NCI-H2107 treated with DMSO at 0.1 percent for 48 hours (cell line): Measurements from ENCODE around the gene LETM1.

ENCODE experiments used
- DNase-seq: peaks from one replicate; lab custom pipeline; 2025; ENCODE audit not compliant: unreplicated experiment; lab: John Stamatoyannopoulos, UW

LETM1 gene

DNA sequence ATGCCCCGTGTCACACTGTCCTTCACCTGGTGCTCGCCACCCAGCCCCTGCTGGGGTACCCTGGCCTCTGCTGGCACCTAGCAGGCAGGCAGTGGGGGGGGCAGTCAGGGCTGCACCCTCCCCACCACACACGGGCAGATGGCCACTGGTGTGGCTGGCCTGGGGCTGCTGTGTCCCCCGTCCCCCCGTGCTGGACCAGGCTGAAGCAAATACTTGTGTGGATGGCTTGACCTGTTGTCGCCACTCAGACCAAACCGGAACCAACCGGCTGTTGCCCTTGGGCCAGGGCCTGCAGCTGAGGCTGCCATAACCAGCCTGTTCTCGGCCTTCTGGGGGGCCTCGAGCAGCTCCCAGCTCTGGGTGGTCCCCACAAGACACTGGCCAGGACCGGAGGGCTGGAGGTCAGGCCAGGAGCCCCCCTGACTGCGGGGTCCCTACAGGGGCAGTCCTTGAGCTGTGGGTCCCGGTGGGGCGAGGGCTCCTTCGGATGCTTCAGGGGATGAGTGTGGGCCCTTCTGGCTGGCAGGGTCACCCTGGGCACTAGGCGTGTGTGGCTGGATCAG, 58.6 kb downstream of the LETM1 start:
- no peak for DNase-seq

DNA sequence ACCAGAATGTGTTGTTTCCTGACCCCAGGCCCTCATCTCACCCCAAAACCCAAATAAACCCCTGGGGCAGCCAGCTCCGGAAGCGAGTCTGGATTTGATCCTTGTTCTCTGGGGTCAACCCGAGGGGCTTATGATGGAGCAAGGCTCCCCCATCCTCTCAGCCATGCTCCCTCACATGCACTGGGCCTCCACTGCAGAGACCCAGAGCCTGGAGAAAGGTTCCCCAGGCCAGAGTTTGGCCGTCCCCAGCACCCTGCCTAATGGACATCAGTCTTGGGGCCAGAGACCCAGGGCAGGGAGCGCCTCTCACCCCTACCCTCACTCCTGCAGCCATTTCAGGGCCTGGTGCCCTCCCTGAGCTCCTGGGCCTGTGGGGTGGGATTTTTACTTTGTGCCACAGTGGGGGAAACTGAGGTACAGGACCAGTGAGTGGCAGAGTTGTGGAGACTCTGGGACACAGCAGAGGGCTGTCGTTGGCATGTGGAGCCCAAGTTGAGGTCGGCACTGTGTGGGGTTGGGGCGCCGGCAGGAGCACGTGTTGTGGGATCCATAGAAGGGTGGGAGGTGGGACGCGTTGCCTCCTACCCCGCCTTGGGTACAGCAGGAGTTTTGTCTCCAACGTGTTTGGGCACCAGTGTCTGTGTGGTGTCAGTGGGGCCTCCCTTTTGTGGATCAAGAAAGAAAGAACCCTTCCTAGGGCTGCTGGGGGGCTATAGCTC, 59.3 kb downstream of the LETM1 start:
- DNase-seq: no peak

DNA sequence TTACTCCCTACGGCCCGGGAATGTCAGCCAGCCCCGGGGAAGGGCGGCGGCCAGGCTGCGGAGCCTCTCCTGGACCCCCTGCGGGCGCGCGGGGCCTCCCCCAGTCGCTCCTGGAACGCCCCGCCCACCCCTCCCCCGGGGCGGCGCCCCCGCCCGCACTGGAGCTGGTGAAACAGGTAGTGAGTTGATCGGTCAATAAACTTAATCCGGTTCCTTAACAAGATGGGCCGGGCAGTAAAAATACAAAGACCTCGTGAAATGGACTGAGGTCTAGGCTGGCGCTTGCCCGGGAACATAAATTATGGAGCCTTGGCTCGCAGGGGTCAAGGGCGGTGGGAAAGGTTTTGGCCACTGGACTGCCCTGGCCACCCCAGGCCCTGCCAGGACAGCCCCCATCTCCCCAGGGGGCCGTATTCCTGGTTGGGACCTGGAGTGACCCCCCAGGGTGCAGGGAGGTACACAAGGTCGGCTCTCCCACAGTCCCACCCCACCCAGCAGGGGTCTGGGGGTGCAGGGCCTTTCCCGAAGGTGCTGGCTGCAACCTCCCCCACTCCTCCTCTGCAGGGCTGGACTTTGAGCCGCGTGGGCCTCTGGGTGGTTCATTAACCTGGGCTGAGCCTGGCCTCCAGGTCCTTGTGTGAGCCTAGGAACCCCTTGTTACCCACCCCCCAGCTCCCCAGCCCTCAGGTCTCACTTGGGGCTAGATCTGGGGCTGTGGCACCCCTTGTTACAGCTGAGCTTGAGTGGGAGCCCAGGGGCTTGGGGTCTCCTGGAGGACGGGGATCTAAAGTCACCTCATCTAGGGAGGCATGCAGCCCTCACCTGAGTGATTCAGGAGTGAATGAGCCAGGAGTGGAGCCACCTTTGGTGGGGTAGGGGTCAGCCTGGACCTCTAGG, 60.4 kb downstream of the LETM1 start:
- no peak for DNase-seq

DNA sequence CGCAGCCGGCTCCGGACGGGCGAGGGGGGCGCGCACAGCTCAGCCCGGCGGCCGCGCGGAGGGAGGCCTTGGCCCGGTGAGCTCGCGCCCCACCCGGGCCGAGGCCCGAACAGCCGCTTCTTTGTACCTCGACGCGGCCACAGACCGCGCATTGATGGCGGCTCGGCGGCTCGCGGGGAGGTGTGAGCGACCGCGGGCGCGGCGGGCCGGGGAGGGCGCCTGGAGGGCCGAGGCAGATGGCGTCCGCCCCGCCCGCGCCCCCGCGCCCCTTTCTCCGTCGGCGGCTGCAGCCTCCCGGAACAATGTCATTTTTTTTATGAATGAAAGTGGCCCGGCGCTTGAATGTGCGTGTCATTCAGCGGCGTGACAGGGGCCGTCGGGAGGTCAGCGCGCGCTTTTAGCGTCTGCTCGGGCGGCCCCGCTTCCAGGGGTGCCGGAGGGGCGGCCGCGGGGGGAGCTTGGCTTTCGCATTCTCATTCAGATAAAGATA, 61.1 kb downstream of the LETM1 start:
- no peak for DNase-seq

DNA sequence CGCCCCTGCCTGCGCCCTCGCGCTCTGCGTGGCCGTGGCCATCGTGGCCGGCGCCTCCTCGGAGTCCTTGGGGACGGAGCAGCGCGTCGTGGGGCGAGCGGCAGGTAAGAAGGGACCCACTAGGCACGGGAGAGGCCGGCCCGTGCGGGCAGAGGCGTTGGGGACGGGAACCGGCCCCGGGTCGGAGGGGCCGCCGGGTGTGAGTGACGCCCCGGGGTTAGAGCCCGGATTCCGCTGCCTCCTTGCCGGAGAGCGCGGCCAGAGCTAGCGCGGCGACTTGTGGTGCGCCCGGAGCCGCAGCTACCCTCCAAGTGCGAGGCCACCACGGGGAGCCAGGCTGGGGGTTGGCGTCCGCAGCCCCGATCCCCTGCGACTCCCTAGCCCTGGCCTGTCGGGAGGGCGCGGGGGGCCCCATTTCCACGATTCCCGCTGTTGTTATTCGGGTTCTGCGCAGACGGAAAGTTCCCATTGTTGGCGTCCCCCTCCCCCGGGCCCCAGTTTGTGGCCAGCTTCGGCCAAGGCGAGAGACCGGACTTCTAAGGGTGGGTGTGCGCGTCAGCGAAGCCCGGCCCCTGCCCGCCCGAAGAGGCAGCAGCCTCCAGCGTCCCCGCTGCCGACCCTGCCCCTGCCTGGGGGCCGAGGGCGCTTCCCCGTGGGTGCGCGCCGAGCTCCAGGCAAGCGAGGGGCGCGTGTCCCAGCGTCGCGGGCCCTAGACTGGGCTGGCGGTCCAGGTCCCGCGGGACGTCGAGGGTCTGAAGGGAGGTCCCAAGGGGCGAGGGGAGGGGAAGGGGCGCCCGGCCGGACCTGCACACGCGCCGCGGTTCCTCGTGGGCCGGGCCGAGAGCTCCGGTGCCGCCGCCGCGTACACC, 61.8 kb downstream of the LETM1 start:
- DNase-seq: no peak

DNA sequence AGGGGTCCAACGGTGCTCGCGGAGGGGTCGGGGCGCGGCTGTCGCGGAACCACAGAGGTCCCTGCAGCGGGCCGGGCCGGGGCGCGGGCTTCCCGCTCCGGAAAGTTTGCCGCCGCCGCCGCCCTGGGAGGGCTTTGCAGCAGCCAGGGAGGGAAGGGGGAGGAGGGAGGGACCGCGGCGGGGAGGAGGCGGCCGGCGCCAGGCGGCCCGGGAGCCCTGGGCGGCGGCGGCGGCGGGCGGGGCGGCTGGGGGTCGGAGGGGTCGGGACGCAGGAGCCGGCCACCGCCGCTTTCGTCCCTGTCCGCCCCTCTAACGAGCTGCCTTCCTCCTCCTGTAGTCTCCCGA, 62.5 kb downstream of the LETM1 start:
- DNase-seq: no peak

DNA sequence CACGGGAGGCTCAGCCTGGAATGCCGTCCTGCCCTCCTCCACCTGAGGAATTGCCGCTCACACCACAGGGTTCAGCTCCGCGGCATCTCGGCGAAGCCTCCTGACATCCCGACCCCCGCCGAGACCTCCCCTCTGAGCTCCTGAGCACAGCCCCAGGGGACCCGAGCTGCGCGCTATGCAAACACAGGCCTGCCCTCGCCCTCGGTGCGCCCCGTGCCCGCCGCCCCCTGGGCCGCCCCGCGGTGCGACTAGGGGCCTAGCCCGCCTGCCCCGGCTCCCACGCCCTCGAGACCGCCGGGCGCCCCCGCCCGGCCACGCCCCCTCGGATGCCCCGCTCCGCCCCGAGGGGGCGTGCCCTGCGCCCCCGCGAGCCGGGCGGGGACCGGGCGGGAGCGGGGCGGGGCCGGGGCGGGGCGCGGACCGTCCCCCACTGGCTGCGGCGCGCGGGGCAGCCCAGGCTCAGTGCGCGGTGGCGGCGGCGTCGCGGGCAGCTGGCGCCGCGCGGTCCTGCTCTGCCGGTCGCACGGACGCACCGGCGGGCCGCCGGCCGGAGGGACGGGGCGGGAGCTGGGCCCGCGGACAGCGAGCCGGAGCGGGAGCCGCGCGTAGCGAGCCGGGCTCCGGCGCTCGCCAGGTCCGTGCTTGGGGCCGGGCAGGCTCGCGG, 63.0 kb downstream of the LETM1 start, which contains the start of gene FGFR3:
Gene FGFR3 (plus strand): TSS at position 462 of the 664 bp plus-strand sequence. CDS start 642 bp downstream, outside the sequence.
- DNase-seq: no peak

DNA sequence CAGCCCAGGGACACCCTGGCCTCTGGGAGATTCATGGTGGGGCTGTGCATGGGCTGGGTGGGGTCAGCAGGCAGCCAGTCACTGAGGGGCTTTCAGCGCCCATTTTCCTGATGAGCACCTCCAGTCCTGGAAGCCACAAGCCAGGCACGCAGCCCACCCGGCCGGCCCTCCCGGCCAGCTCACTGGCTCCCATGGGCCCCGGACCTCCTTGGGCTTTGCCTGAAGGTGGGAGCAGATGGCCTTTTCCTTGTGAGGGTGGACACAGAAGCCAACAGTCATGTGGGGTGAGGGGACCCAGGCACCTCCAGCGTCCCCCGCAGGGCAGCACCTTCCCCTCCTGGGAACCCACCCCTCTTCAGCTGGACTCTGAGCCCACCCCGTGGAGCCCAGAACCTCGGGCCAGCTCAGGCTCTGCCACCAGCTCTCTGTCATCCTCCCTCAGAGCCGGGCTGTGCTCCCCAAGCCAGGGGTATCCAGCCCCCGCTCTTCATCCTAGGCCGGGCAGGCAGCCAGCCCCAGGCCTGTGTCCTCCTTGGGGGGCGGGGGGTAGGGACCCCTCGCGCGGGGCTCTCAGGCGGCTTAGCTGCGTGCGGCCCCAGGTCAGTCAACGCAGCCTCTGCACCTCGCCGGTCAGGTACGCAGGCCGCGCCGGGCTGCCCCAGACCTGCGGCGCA, 63.7 kb downstream of the LETM1 start:
- DNase-seq: no peak

DNA sequence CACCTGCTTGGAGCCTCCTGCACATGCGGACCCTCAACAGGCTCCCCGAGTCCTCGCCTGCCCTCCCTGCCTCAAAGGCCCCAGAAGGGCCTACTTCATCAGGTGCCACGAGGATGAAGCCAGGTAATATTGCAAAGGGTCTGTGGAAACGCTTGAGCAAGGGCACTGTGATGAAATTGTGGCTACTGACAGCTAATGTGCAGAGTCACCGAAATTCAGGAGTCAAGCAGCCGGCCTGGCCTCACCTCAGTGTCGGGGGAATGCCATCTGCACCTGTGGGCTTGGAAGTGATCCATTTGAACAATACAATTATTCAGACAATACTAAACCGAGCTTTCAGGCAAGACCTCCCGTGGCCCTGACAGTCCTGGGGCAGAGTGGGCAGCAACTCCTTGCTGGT, 66.0 kb downstream of the LETM1 start:
- no peak for DNase-seq

DNA sequence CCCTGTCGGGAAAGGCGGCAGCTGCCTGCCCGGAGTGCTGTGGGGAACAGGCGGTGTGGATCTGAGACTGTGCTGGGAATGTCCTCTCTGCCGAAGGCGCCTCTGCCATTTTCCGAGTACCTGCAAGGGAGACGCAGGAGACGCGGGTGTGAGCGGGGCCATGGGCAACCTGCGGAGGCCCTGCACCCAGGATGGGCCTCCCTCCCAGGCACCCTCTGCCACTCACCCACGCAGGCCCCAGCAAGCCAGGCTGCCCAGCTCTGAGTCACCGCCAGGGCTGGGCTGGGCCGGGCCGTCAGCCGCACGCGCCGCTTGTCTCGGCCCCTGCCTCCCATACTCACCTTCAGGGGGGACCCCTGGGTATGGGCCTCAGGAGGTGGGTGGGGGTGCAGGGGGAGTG, 66.4 kb downstream of the LETM1 start:
- no peak for DNase-seq

DNA sequence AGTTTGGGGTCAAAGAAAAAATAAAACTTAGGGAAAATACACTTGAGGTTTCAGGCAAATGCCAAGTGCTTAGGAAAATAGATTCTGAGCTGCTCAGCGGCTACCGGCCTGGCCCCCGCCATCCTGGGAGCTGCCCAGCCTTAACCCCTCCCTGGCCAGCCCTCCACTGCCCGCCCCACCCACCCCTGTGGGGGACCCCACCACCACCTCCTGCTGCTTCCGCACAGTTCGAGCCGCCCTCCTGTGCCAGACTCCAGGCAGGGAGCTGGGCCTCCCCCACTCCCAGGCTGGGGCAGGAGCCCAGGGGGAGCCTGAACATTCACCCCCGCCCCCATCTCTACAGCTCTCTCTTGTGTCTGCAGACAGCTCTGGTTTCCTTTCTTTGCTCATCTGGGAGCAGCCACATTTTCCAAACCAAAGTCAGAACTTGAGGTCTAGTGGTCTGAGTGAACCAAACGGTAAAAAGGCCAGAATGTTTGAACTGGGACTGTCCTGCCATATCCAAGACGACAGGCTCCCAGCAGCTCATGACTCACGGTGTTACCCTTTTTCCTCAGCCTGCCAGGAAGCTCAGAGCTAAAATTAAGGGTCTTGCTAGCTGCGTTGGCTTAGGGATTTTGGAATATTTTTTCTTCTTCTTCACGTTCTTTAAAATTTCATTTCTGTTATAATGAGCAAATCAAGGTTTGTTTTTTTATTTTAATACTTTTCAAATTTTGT, 67.5 kb downstream of the LETM1 start:
- no peak for DNase-seq

DNA sequence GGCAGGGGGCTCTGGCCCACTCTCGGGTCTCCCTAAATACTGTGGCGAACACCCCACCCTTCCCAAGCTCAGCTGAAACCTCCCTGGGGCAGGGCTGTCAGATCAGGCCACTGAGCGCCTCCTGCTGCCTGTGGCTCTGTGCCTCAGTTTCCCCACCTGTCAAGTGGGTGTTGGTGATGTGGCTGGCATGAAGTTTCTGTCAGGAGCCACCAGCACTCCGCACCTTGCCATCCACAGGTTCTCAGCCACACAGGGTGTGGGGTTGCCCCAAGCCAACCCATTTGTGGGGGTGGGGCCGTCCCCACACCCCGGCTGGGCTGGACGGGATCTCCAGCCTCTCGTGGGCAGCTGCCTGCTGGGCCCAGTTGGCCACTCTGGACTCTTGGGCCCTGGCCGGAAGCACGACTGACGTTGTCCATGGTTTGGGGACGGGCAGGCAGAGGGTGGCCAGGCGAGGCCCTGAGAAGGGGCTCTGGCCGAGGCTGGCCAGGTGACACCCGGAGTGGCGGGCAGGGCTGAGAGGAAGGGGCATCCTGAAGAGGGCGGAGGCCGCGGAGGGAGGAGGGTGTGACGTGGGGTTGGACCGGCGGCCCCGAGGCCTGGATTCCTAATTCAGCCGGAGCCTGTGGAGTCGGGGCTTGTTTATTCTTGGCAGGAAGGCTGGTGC, 68.4 kb downstream of the LETM1 start:
- no peak for DNase-seq

DNA sequence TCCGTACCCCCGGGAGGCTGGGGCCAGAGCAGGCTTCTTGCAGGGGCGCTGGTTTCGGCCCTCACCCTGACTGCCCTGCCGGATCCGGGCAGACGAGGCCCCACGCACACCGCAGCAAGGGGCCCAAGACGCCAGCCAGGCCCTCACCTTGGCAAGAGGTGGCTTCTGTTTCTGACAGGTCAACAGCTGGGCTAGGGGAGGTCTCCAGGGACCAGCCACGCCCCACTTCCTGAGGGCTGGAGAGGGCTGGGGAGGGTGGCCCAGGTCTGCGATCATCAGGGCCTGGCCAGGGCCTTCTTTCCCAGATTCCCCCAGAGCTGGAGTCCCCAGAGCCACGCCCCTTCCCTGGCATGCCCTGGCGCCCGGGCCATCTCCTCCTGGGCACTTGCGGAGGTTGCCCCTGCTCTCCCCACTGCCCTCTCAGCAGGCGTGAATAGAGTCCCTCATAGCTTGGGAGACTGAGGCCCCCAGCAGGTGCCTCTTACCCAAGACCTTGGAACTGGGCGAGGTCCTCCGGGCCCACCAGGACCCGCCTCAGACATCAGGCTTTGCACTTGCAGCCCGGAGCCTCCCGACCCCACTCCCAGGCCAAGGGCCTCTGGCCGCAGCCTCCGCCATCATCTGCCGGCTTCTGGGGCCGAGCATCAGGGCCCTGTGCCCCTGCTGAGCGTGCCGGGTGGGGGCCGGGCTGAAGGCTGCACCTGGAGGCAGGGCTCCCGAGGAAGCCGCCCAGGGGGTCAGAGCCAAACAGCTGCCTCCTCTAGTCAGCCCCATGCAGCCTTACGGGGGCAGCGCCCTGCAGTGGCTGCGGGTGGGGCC, 69.2 kb downstream of the LETM1 start:
- DNase-seq: no peak

DNA sequence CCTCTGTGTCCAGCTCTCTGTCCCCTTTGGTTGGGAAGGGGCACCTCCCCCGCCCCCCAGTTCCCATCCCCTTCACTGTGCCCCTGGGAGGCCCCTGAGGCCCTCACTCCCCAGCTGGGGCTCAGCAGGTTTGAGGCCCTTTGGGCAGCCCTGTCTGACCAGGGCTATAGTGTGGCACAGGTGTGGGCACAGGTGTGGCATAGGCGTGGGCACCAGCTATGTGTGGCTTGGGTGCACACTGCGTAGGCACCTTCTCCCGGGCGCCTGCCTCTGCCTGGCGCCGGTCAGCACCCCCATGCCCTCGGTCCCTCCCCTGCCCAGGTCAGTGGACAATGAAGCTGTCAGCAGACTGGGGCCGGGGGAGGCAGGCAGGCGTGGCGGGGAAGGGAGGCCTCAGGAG, 70.4 kb downstream of the LETM1 start:
- DNase-seq: no peak

DNA sequence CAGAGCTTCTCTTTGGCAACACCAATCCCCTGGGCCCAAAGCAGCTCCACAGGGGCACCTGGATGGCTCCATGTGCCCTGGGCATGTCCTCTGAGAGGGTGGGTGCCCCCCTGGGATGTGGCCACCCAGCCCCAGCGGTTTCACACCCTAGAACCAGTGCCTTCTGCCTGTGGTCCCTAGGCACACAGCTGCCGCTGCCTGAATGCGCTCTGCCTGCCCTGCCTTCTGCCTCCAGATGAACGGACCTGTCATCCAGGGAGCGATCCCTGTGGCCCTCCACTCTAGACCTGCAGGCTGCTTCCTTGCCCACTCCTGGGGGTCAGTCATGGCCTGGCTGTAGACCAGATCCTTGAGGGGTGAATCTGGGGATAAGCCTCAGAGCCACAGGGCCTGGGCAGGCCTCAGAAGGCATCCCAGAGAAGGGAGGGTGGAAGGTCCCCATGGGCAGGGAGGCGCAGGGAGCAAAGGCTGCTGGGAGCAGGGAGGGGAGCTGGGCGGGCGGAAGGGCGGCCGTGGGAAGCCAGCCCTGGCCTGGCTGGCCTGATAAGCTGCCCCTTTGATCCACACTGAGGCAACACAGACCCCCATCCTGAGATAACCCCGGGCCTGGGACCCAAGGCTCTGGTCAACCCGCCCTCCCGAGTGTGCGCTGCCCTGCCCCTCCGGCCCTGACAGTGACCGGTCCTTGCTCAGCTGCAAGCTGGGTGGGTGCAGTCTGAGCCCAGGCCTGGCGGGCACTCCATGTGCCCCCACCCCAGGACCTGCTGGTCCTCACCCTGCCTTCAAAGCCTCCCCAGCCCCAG, 71.0 kb downstream of the LETM1 start:
- no peak for DNase-seq

DNA sequence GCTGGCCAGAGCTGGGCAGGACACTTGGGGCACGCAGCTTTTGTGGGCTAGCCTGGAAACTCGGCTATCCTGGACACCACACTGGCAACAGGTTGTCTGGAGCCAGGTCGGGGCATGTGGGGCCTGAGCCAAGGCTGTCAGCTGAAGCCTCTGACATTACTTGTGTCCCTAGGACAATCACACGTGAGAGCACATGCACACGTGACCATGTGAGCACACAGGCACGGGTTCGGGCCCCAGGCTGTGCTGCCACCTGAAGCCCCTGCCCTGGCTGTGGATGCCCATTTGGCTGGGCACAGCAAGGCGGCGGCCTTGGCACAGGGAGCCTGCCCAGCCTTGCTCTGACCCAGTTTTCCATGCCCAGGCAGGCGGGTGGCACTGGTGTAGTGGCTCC, 71.6 kb downstream of the LETM1 start:
- DNase-seq: no peak

DNA sequence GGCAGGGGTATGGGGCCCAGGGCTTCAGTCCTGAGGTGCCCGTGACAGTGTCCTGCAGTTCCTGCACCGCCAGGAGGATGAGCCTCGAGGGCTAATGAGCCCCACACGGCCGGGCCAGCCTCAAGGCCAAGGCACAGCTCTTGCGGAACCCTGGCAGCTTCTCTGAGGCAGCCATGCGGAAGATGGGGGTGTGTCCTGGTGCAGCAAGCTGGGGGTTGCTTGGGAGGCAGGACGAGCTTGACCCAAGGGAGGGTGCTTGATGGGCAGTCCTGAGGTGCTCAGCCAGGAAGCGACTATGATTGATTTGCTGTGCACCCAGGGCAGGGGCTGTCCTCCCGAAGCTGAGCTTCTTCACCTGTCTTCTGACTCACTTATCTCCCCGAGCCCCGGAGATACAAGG, 72.0 kb downstream of the LETM1 start:
- DNase-seq: no peak
